ENCODE results near the gene ATP1B4.

ATP1B4 gene

DNA sequence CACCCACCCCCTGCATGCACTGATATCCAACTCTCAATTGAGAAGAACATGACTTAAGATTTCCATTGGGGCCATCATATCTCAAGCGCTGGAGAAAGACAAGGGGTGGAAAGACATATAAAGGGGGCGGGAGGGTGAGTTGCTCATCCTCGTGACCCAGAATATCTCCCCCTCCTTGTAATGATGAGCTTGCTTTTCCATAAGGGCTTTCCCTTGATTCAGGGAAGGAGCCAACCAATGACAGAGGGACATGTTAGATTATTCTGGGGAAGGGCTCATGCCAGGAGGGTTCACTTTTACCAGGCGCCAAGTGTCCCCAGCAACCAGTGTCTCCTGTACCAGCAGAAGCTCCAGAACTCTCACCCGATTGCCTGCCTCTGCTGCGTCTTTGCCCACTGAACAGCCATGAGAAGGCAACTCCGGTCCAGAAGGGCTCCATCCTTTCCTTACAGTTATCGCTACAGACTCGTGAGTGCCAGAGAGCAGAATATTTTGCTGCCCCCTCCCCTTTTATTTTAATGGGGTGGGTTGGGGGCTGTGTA lies at the start of gene ATP1B4:
Gene ATP1B4 (plus strand): TSS at position 326 of the 542 bp plus-strand sequence. CDS start 80 bp downstream, at position 406.
- H3K9me3 ChIP-seq (ENCODE audit: control insufficient read depth, insufficient read depth, low read length): no peaks in the 10 kb centered on the region
- DNase-seq (ENCODE audit: low read depth, low spot score): no peak
- H3K4me3 ChIP-seq (ENCODE audit: low read length): no peak within 1 kb of the TSS
- no peaks in the 10 kb centered on the region for H3K36me3 ChIP-seq (ENCODE audit: control insufficient read depth, insufficient read depth, low read length)
- no CpG with 5 or more reads among the region's 9 CpGs for WGBS (ENCODE audit: insufficient coverage, insufficient read length)
- H3K27me3 ChIP-seq (ENCODE audit: control insufficient read depth, insufficient read depth, low read length): no peaks in the 10 kb centered on the region
- H3K27ac ChIP-seq (ENCODE audit: low read length): no peak within 1 kb of the TSS
- no peaks in the 10 kb centered on the region for H3K4me1 ChIP-seq (ENCODE audit: control insufficient read depth, insufficient read depth, low read length)

DNA sequence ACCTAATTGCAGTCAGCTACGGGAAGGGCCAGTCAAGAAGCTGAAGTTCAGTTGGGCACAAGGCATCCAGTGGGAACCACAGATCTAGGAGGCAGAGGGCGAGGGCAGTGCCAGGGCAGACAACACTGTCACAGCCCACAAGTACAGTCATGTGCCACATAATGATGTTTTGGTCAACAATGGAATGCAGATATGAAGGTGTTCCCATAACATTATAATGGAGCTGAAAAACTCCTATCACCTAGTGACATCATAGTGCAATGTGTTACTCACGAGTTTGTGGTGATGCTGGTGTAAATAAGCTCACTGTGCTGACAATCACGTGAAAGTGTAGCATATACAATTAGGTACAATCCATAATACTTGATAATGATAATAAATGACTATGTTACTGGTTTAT lies 46.1 kb upstream of the ATP1B4 start:
- H3K27ac ChIP-seq (ENCODE audit: low read length): no peak overlapping the region
- DNase-seq (ENCODE audit: low read depth, low spot score): no peak
- no peak overlapping the region for H3K4me3 ChIP-seq (ENCODE audit: low read length)
- no peaks in the 10 kb centered on the region for H3K9me3 ChIP-seq (ENCODE audit: control insufficient read depth, insufficient read depth, low read length)
- H3K36me3 ChIP-seq (ENCODE audit: control insufficient read depth, insufficient read depth, low read length): no peaks in the 10 kb centered on the region
- no CpG with 5 or more reads among the region's 4 CpGs for WGBS (ENCODE audit: insufficient coverage, insufficient read length)
- no peaks in the 10 kb centered on the region for H3K4me1 ChIP-seq (ENCODE audit: control insufficient read depth, insufficient read depth, low read length)
- H3K27me3 ChIP-seq (ENCODE audit: control insufficient read depth, insufficient read depth, low read length): peaks cover 10% of the 10 kb centered on the region

DNA sequence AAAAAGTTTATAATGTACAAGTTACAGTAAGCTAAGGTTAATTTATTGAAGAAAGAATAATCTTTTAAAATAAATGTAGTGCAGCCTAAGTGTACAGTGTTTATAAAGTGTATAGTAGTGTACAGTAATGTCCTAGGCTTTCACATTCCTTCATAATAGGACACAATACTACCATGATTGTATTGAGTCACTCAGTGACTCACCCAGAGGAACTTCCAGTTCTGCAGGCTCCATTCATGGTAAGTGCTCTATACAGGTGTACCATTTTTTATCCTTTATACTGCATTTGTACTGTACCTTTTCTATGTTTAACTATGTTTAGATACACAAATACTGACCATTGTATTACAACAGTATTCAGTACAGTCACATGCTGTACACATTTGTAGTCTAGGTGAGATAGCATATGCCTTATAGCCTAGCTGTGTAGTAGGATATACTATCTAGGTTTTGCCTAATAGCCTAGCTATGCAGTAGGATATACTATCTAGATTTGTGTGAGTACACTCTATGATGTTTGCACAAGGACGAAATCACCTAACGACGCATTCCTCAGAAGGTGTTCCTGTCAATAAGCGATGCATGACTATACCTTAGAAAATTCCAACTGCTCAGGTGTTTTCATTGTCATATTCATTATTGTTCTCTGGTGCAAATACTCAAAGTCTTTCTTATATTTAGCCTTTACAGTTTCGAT lies 45.2 kb upstream of the ATP1B4 start:
- WGBS (ENCODE audit: insufficient coverage, insufficient read length): no CpG with 5 or more reads among the region's 5 CpGs
- Histone ChIP-seq H3K36me3 (ENCODE audit: control insufficient read depth, insufficient read depth, low read length) (no peaks in the 10 kb centered on the region), H3K4me3 (ENCODE audit: low read length) (no peak overlapping the region), H3K27me3 (ENCODE audit: control insufficient read depth, insufficient read depth, low read length) (peaks cover 8% of the 10 kb centered on the region), H3K27ac (ENCODE audit: low read length) (no peak overlapping the region), H3K9me3 (ENCODE audit: control insufficient read depth, insufficient read depth, low read length) (no peaks in the 10 kb centered on the region), H3K4me1 (ENCODE audit: control insufficient read depth, insufficient read depth, low read length) (no peaks in the 10 kb centered on the region)
- DNase-seq (ENCODE audit: low read depth, low spot score): no peak

DNA sequence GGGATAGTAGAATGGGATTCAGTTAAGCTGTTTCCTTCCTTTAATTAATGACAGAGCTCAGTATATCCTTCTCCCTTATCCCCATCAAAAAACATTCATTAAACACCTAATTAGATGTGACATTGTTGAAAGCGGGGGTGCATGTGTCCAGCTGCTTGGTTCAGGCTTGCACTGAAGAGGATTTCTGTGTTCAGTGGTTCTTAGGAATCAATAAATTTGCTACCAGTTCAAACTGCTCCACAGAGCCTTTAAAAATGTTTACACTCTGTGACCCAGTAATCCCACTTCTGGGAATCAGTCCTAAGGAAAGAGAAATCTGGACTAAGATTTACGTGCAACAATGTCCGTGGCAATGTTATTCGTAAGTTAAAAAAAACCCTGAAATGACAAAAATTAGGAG lies 43.5 kb upstream of the ATP1B4 start:
- H3K4me1 ChIP-seq (ENCODE audit: control insufficient read depth, insufficient read depth, low read length): no peaks in the 10 kb centered on the region
- no CpG with 5 or more reads among the region's 4 CpGs for WGBS (ENCODE audit: insufficient coverage, insufficient read length)
- DNase-seq (ENCODE audit: low read depth, low spot score): no peak
- H3K36me3 ChIP-seq (ENCODE audit: control insufficient read depth, insufficient read depth, low read length): no peaks in the 10 kb centered on the region
- H3K27ac ChIP-seq (ENCODE audit: low read length): no peak overlapping the region
- no peaks in the 10 kb centered on the region; the same call in 1 of the 2 replicates for H3K27me3 ChIP-seq (ENCODE audit: control insufficient read depth, insufficient read depth, low read length)
- no peaks in the 10 kb centered on the region for H3K9me3 ChIP-seq (ENCODE audit: control insufficient read depth, insufficient read depth, low read length)
- H3K4me3 ChIP-seq (ENCODE audit: low read length): no peak overlapping the region

DNA sequence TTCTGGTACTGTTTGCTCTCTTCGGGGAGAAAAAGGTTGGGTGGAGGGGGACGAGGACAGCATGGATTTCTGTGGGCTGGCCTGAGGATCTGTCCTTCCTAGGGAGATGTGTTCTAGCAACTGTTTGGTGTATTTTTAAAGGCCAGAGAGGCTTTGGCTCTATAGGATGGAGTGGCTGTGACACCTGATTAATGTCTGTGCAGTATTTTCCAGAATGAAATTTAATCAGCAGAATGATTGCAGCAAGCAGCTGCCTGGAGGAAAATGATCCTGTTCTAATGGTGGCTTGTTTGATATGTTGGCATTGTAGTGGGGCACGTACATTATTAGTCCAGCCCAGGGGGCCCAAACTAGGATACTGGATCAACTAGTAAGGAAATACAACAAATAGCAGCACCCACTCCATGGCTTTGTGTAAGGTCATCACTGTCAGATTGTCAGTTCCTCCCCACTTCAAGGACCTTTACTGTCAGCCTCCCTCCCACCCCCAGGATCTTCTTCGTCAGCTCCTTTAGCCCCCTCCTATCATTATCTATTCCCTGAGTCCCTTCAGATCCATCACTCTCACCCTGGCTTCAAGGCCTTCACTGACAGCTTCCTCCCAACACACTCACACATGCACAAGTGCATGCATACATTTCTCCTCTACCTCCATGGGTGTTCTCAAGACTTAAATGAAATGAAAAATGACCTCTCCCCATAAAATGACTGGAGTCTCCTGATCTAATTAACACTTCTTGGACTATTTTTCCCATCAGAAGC lies 40.2 kb upstream of the ATP1B4 start:
- no peaks in the 10 kb centered on the region for H3K9me3 ChIP-seq (ENCODE audit: control insufficient read depth, insufficient read depth, low read length)
- whole genome bisulfite sequencing (ENCODE audit: insufficient coverage, insufficient read length): no CpG with 5 or more reads among the region's 4 CpGs
- H3K4me3 ChIP-seq (ENCODE audit: low read length): no peak overlapping the region

DNA sequence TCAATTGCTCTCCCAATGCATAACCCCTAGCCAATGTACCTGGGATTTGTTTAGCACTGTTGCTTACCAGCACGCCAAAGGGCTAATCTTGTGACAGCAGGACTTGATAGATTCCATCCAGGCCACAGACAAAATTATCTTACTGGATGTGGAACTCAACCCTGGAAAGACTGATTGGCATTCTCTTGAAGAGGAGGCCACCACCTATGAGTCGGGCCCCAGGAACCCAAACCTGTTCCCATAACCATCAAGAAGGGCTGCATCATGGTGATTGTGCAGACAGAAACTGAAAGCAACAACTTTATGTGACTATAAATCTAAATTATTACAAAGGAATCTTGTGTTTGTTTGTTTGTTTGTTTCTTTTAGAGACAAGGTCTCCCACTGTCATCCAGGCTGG lies 30.8 kb upstream of the ATP1B4 start:
- H3K27me3 ChIP-seq (ENCODE audit: control insufficient read depth, insufficient read depth, low read length): no peaks in the 10 kb centered on the region
- WGBS (ENCODE audit: insufficient coverage, insufficient read length): no CpG with 5 or more reads among the region's 2 CpGs
- no peaks in the 10 kb centered on the region for H3K9me3 ChIP-seq (ENCODE audit: control insufficient read depth, insufficient read depth, low read length)
- no peaks in the 10 kb centered on the region for H3K36me3 ChIP-seq (ENCODE audit: control insufficient read depth, insufficient read depth, low read length)
- peaks cover 3% of the 10 kb centered on the region; the same call in 1 of the 2 replicates for H3K4me1 ChIP-seq (ENCODE audit: control insufficient read depth, insufficient read depth, low read length)
- no peak for DNase-seq (ENCODE audit: low read depth, low spot score)
- no peak overlapping the region for H3K27ac ChIP-seq (ENCODE audit: low read length)
- H3K4me3 ChIP-seq (ENCODE audit: low read length): no peak overlapping the region

More for the DNA sequence above, 40.2 kb upstream of the ATP1B4 start:
- H3K27me3 ChIP-seq (ENCODE audit: control insufficient read depth, insufficient read depth, low read length): no peaks in the 10 kb centered on the region
- no peaks in the 10 kb centered on the region for H3K36me3 ChIP-seq (ENCODE audit: control insufficient read depth, insufficient read depth, low read length)
- no peak overlapping the region for H3K27ac ChIP-seq (ENCODE audit: low read length)
- DNase-seq (ENCODE audit: low read depth, low spot score): no peak
- no peaks in the 10 kb centered on the region for H3K4me1 ChIP-seq (ENCODE audit: control insufficient read depth, insufficient read depth, low read length)

DNA sequence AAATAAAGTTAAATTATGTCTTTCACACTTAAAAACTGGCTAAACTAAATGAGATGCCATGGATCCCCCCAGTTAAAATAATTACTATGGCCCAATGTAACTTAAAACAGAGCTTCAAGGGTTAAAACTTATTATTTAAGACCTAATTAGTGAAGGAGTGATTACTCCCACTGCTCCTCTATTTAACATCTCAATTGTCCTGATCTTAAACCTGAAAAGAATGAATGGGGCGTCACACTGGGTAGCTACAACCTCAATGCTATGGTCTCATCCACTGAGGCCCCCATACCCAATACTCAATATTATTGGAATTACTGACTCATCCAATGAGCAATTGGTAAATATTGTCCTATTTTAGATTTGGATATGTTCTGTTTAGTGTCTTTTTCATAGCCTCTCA lies 29.5 kb upstream of the ATP1B4 start:
- no peaks in the 10 kb centered on the region for H3K36me3 ChIP-seq (ENCODE audit: control insufficient read depth, insufficient read depth, low read length)
- no peak overlapping the region for H3K4me3 ChIP-seq (ENCODE audit: low read length)
- H3K27ac ChIP-seq (ENCODE audit: low read length): no peak overlapping the region
- no peaks in the 10 kb centered on the region for H3K9me3 ChIP-seq (ENCODE audit: control insufficient read depth, insufficient read depth, low read length)
- no peak for DNase-seq (ENCODE audit: low read depth, low spot score)
- no CpG with 5 or more reads among the region's 1 CpG for WGBS (ENCODE audit: insufficient coverage, insufficient read length)
- H3K27me3 ChIP-seq (ENCODE audit: control insufficient read depth, insufficient read depth, low read length): no peaks in the 10 kb centered on the region
- H3K4me1 ChIP-seq (ENCODE audit: control insufficient read depth, insufficient read depth, low read length): peaks cover 3% of the 10 kb centered on the region; the same call in 1 of the 2 replicates

DNA sequence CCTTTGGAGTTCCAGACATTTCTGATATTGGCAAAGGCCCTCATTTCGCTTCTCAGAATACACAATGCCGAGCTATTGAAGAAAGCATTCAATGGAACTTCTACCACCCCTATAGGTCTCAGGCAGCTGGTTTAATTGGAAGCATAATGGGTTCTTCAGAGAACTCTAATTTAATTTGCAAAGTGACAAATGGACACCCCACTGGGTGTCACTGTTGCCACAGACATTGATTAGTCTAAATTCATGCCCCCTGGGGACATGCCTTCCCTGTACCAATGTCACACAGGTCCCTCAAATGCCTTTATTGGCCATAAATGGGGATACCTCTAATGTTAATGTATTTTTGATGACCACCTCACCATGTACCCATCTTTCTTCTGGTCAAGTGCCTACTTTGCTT lies 27.7 kb upstream of the ATP1B4 start:
- no peaks in the 10 kb centered on the region for H3K9me3 ChIP-seq (ENCODE audit: control insufficient read depth, insufficient read depth, low read length)
- WGBS (ENCODE audit: insufficient coverage, insufficient read length): no CpG with 5 or more reads among the region's 2 CpGs
- DNase-seq (ENCODE audit: low read depth, low spot score): no peak

DNA sequence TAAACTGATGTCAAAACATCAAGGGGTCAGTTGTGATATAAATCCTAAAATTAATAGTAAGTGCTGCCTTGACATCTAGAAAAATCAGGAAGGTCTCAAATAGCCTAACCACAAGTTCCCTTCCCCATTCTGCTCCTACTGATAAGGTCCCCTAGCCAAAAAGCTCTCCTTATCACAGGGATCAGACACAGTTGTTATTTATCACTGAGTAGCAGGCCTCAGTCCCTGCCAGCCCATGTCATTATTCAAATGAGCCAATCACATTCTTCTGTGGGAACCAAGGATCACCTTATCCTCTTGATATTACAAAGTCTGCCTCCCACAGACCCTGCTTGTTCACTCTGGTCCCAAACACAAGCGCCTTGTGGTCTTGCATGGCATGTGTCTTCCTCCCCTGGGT lies 27.3 kb upstream of the ATP1B4 start:
- DNase-seq (ENCODE audit: low read depth, low spot score): no peak
- Histone ChIP-seq H3K9me3 (ENCODE audit: control insufficient read depth, insufficient read depth, low read length) (no peaks in the 10 kb centered on the region), H3K27ac (ENCODE audit: low read length) (no peak overlapping the region), H3K4me1 (ENCODE audit: control insufficient read depth, insufficient read depth, low read length) (peaks cover 3% of the 10 kb centered on the region; the same call in 1 of the 2 replicates), H3K4me3 (ENCODE audit: low read length) (no peak overlapping the region), H3K36me3 (ENCODE audit: control insufficient read depth, insufficient read depth, low read length) (no peaks in the 10 kb centered on the region), H3K27me3 (ENCODE audit: control insufficient read depth, insufficient read depth, low read length) (no peaks in the 10 kb centered on the region)
- no CpG with 5 or more reads among the region's 1 CpG for WGBS (ENCODE audit: insufficient coverage, insufficient read length)

More for the DNA sequence above, 27.7 kb upstream of the ATP1B4 start:
- H3K27ac ChIP-seq (ENCODE audit: low read length): no peak overlapping the region
- peaks cover 3% of the 10 kb centered on the region; the same call in 1 of the 2 replicates for H3K4me1 ChIP-seq (ENCODE audit: control insufficient read depth, insufficient read depth, low read length)
- H3K27me3 ChIP-seq (ENCODE audit: control insufficient read depth, insufficient read depth, low read length): no peaks in the 10 kb centered on the region
- no peaks in the 10 kb centered on the region for H3K36me3 ChIP-seq (ENCODE audit: control insufficient read depth, insufficient read depth, low read length)
- H3K4me3 ChIP-seq (ENCODE audit: low read length): no peak overlapping the region

DNA sequence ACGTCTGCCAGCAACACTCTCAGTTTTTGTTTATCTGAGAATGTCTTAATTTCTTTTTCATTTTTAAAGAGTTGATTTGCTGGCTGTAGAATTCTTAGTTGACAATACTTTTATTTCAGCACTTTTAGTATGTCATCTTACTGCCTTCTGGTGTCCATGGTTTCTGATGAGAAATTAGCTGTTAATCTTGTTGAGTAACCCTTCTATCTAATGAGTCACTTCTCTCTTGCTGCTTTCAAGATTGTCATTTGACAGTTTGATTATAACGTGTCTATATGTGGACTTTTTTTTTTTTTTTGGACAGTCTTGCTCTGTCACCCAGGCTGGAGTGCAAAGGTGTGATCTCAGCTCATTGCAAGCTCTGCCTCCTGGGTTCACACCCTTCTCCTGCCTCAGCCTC lies 26.6 kb upstream of the ATP1B4 start:
- Histone ChIP-seq H3K36me3 (ENCODE audit: control insufficient read depth, insufficient read depth, low read length) (no peaks in the 10 kb centered on the region), H3K27me3 (ENCODE audit: control insufficient read depth, insufficient read depth, low read length) (no peaks in the 10 kb centered on the region), H3K9me3 (ENCODE audit: control insufficient read depth, insufficient read depth, low read length) (no peaks in the 10 kb centered on the region), H3K27ac (ENCODE audit: low read length) (no peak overlapping the region), H3K4me3 (ENCODE audit: low read length) (no peak overlapping the region), H3K4me1 (ENCODE audit: control insufficient read depth, insufficient read depth, low read length) (peaks cover 3% of the 10 kb centered on the region; the same call in 1 of the 2 replicates)
- no CpG with 5 or more reads among the region's 2 CpGs for WGBS (ENCODE audit: insufficient coverage, insufficient read length)
- DNase-seq (ENCODE audit: low read depth, low spot score): no peak

All from iPS DF 6.9 (cell line).